Measurements from ENCODE around the gene EPHA6.

The EPHA6 gene

DNA sequence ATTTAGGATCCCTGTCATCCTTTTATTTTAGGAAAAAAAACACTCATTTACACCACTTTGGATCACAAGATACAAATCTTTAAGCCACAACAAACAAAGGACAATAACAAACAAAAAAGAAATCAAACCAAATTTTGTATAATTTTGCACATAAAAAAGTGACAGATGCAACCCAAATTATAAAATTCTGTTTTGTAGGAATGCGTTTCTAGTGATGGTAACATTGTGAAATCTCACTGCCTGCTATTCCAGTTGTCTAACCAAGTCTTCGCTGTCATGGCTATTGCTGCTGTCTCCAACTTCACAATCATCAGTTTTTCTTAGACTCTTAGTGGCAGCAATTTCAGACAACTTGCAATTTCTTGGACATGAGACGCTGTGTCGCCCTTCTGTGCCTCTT, 891.8 kb downstream of the EPHA6 start:
- DNase-seq (ENCODE audit: low read depth), result no peak

DNA sequence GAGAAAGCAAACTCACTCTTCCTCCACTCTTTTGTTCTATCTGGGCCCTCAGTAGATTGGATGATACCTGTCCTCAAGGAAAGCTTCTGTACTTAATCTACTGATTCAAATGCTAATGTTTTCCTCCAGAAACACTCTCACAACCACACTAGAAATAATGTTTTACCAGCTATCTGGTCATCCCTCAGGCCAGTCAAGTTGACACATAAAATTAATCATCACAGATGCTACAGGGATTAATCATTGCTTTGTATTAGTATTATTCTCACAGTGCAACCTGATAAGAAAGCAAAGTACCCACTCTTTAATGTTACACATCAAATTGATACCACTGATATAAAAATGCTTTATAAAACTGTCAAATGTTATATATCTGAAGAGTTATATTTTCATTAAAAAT, 897.3 kb downstream of the EPHA6 start:
- no peak for DNase-seq (ENCODE audit: low read depth)

- no peak for DNase-seq (ENCODE audit: low read depth)
Measured at GRCh38 chr3:97712919-97713318, 898.5 kb downstream of the EPHA6 start.

- DNase-seq (ENCODE audit: low read depth), result no peak
Measured at GRCh38 chr3:97713634-97714033, 899.2 kb downstream of the EPHA6 start.

DNA sequence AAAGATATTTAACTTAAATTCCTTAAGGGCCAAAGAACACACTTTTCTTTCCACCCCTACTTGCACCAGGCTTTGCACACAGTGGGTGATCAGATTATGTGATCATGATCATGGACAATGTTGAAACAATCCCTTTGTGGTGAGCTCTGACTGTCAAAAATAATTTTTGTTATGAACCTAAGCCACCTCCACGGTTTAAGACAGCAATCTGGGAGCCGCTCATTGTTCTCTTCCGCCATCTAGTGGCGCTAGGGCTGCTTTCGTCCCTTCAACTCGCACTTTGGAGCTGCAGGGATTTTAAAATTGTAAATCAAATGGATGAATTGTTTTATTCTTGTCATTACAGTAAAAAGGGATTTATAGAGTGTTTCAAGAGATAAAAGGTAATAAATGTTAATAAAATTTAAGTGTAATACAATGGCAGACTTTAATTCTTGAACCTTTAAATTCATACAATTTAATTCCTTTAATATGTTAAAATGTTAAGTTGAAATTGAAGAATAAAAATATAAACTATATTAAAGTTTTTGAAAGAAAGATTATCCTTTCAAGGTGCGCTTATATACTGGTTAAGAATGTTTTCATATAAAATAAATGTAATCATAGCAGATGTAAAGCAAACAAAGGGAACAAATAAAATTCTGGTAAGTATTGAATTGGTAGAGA, 904.9 kb downstream of the EPHA6 start:
- DNase-seq (ENCODE audit: low read depth), result peak; percentile 26

- DNase-seq (ENCODE audit: low read depth), result no peak
Measured at GRCh38 chr3:97720417-97720816, 906.0 kb downstream of the EPHA6 start.

- DNase-seq (ENCODE audit: low read depth), result no peak
Measured at GRCh38 chr3:97721446-97721845, 907.1 kb downstream of the EPHA6 start.

GRCh38 chr3:97736928-97737327, 922.5 kb downstream of the EPHA6 start:
- DNase-seq (ENCODE audit: low read depth), result no peak

- DNase-seq (ENCODE audit: low read depth), result no peak
Measured at GRCh38 chr3:97738761-97739160, 924.4 kb downstream of the EPHA6 start.

DNA sequence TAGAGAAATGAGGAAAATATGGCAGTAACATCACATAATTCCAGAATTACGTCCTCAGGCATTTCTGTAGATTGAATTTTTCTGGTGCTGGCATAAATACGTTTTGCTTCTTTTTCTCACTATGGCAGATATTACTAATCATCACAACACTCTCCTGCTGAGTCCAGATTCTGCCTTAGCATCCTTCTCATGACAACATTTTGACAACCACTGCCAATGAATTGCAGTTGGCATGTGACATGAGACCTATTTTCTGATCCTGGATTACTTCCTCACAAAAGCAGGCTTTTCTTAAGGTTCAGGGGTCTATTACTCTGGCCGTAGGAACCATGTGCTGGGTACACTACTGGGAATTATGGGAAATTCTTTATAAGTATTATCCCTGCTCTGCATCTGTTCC, 927.6 kb downstream of the EPHA6 start:
- DNase-seq (ENCODE audit: low read depth), result no peak

DNA sequence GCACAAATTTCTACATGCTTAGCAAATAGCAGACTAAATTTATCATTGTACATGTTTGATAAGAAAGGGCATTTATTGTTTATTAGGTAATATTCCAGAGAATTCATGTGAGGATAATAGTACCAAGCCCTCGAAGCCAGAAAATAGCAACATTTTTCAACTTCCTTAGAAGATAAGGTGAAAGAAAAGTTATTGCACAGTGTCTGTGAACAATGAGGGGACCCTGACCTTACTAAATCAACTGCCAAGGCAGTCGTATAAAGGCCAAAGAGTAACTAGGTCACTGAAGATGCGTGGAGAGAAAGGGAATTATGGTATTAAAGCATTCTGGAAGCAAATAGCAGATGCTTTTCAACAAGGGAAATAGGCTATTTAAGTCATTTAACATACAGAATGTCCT, 929.9 kb downstream of the EPHA6 start:
- no peak for DNase-seq (ENCODE audit: low read depth)

DNA sequence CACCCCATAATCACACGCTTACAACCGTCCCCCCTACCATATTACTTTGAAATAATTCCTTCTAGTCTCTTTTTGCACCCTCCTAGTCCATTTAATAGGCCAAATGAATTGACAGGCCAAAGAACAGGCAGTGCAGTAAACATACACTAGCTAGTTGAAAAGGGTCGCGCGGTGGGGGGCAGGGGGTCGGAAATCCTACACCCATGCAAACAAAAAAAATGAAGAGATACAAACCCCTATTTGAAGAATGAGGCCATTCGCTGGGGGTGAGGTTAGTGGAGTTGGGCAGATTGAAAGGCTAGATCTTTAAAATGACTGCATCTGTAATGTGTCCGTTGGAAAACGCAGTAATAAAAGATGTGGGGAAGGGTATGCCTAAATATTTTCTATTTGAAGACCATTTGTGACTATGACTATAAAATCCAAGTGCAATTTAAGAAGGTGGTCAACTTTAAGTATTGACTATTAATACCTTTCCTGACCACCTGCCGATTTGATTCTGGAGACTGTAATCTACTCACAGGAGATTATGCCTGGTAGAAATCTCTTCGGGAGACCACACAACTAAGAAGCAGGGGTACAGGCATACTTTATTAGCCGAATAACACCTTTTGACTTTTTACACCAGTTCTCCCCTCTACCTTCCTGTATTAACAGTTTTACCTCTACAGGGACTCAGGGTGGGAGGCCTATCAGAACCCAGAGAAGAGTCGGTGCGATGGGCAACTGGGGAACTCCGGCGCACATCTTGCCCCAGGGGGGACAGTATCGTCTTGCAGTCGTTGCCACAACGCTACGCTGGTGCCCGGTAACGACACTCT, 949.4 kb downstream of the EPHA6 start:
- no peak for DNase-seq (ENCODE audit: low read depth)

DNA sequence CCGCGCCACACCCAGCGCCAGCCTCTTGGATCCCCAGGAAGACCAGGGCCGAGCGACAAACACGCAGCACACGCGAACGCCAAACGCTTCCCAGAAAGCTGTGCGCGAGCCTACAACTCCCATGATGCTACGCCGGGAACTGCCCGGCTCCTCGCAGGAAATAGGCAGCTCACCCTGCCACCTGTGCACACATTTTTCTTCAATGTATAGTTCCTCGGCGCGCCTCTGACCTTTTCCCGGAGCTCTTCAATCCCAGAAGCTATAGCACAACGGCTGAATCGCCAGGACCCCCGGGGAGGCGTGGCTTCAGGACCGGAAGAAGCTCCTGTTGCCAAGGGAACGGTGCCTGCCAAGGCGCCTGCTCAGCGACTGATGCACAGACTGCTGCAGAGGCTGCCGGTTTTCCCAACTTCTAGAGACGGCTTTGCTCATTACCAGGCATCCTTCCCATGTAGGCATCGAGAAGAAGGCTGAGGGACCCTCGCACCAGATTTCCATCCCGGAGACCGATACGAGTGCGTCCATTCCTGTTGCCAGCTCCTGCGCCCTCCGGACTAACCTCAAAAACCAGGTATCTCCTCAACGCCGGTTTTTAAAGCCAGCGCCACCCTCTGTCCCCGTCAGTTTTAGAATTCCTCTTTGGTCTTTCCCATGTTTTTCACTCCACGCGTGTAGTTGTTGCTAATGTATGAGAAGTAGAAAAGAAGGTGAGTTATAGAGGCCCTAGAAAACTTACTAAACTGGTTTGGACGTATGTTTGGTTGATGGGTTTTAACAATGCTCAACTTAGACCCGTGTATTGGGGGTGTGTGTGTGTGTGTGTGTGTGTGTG, 950.2 kb downstream of the EPHA6 start, which contains the start of gene ARL6:
ARL6 (plus strand) TSS at position 352 of the 832 bp plus-strand sequence. CDS start 3,350 bp downstream, outside the sequence.
- peak; percentile 41 for DNase-seq (ENCODE audit: low read depth)

GRCh38 chr3:97765336-97765735, 950.9 kb downstream of the EPHA6 start:
- DNase-seq (ENCODE audit: low read depth), result no peak

DNA sequence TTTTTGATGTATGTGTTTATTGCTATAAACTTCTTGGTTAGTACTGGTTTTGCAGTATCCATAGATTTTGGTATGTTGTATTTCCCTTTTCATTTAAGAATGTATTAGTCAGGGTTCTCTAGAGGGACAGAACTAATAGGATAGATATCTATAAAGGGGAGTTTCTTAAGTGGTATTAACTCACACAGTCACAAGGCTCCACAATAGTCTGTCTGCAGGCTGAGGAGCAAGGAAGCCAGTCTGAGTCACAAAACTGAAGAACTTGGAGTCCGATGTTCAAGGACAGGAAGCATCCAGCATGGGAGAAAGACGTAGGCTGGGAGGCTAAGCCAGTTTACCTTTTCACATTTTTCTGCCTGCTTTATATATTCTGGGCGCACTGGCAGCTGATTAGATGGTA, 958.5 kb downstream of the EPHA6 start:
- DNase-seq (ENCODE audit: low read depth), result no peak

GRCh38 chr3:97778152-97778551, 963.8 kb downstream of the EPHA6 start:
- no peak for DNase-seq (ENCODE audit: low read depth)

DNA sequence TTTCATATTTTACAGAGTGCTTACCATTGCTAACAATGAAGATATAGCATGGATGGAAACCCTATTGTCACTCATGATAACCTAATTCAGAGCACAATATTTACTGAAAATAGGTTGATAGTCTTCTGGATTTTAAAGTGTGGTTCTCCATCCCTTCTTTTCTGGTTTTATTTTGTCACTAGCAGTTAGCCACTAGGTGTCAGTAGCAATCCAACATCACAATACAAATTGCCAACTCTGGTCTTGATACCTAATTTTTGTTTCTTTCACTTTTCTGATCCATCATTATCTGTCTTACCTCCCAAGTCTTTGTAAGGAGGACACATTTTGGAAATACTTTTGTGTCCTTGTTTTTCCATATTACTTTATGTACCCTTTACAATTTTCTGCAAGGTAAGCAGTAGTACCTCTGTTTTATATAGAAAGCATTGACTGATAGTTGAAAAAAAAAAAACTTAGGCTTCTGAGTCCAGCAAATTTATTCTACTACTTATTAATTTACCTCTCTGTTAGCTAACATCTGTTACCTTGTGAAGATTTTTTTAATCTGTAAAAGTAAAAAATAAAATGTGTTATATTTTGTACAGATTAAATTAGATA, 979.1 kb downstream of the EPHA6 start:
- peak; percentile 23 for DNase-seq (ENCODE audit: low read depth)

GRCh38 chr3:97795951-97796350, 981.6 kb downstream of the EPHA6 start:
- no peak for DNase-seq (ENCODE audit: low read depth)
